Measurements from ENCODE around the gene PHKB.

Gene PHKB

GRCh38 chr16:47624563-47624962 lies 163.4 kb downstream of the PHKB start:
- no peak for DNase-seq (ENCODE audit: low read depth in 3 of 3)

DNA sequence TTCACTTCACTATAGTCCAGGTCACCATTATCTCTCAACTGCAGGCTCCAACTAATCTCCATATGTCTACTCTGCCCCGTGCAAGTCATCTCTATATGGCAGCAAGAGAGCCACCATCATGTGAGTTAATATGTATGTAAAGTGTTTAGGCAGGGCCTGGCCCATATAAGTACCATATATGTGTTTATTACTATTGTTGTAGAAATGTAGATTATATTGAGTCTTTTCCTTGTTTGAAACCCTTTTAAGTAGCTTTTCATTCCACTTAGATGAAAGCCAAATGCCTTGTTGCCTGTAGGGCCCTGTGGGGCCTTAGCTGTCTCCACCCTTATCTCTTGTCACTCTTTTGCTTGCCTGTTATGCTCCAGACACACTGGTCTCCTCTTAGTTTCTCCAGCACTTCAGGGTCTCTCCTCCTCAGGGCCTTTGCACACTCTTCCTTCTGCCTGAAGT lies 164.0 kb downstream of the PHKB start:
- DNase-seq (ENCODE audit: low read depth in 3 of 3): no peak

DNA sequence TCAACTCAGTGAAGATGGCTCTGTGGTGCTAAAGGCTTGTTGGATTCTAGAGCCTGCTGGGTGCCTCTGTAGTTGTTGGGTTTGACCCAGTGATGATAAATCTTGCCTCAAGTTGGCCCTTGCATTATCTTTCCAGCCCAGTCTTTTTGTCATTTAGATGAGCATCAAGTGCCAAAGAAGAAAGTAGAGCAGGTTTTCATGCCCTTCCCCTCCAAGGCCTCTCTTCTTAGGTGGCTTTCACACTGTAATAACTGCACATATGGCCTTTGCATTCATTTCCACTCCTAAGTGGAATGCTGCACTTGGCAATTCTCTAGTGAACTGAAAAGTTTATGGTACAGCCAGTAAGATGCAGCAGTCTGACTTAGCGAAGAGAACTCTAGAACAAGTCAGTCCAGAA lies 165.1 kb downstream of the PHKB start:
- no peak for DNase-seq (ENCODE audit: low read depth in 3 of 3)

GRCh38 chr16:47627085-47627639 lies 166.0 kb downstream of the PHKB start:
- DNase-seq (ENCODE audit: low read depth in 3 of 3): no peak

DNA sequence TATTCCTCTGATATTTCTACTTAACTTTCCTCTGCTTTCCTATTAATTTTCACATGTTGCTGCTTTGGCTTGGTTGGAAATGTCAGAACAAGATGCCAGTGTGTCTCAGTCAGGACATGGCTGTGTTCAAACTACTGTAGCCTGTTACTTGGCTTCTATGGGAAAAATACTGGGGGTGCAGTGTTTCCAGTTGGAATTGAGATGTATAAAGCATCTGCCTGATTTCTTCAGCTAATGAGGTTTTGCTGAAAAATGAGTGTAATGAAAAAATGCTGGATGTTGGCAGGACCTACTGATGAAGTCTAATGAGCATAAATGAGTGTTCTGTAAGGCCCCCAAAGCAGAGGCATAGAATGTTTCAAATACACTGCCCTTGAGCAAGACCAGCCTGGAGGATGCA lies 166.6 kb downstream of the PHKB start:
- DNase-seq (ENCODE audit: low read depth in 3 of 3): no peak

- DNase-seq (ENCODE audit: low read depth in 3 of 3): no peak
These were observed 170.0 kb downstream of the PHKB start for GRCh38 chr16:47631131-47631530.

DNA sequence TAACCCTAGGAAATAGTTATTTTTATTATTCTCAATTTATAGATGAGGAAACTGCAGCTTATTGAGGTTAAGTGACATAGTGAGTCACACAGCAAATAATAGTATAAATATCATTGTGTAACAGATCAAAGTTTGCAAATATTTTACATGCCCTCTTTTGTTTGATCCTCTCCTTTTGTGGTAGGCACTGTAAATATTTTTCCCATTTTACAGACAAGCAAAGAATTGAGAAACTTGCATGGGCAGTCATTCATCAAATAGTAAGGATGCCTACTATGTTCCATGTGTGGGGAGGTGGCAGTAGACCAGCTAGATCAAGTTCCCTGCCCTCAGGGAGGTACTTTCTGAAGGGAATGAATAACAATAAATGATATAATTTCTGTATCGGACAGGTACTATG lies 173.0 kb downstream of the PHKB start:
- DNase-seq (ENCODE audit: low read depth in 3 of 3): no peak

DNA sequence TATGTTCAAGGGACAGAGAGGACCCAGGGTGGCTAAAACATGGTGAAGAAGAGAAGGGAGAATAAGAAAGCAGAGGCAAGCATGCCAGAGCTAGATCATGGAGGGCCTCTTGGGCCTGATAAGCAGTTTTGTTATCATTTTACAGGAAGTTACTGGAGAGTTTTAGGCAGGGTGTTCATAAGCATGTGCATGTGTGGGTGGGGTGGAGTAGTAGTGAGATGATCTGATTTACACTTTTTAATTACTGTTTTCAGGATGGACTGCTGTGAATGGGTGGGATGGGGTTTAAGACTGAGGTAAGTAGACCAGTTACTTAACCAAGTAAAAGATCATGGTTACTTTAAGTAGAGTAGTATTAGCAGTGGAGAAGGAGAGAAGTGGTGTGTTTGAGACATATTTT lies 173.6 kb downstream of the PHKB start:
- no peak for DNase-seq (ENCODE audit: low read depth in 3 of 3)

DNA sequence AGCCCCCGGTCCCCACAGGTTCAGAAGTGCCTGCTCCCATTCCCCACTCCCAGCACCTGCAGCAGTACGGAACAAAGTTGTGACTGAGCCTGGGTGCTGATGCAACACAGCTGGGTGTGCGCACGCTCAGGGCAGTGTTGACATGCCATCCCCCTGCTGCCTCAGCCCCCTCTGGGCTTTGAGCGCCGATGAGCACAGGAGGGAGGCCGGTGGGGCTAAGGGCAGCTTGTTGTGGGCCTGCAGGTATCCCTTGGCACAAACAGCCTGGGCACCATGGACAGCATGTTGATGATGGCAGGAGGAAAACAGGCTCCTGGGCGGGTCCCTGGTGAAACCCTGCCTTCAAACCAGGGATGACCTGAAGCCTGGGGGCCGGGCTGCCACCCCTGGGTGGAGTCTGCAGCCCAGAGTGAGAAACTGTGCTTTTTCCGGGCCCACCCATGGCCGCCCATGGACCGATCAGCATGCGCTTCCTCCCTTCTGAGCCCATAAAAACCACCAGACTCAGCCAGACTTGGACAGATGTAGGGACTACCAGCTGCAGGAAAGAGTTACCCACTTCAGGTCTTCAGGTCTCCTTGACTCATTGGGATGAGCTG lies 175.5 kb downstream of the PHKB start:
- no peak for DNase-seq (ENCODE audit: low read depth in 3 of 3)

GRCh38 chr16:47638175-47638574 lies 177.0 kb downstream of the PHKB start:
- DNase-seq (ENCODE audit: low read depth in 3 of 3): no peak

- DNase-seq (ENCODE audit: low read depth in 3 of 3): no peak
These were observed 179.5 kb downstream of the PHKB start for GRCh38 chr16:47640661-47641060.

DNA sequence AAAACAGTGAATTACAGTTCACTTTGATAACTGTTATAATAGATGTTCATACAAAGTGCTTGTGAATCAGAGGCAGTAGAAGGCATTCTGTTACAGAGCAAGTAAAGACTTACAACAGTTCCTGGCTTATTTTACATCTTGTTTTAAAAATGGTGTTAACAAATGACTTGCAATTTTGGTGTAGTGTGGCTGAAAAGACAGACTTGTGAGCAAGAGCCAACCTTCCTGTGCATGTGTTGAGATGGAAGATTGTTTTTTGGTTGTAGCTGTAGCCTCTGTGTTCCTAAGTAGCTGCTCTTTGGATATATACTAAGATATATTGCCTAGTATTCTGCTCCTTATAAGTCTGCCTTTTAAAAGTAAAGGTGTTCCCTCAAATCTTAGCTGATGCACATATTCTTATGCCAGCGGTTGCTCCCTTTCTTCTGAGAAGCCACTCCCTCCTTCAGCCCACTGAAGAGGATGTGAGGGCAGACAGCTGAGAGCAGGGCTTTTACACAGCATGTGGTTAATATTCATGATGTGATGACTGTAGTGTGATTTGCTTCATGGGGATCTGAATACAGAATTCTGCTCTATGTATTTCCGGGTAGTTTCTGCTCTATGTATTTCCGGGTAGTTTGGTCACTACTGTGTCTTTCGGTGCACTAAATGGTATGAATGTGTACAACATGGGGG lies 182.3 kb downstream of the PHKB start:
- DNase-seq (ENCODE audit: low read depth in 3 of 3): no peak

DNA sequence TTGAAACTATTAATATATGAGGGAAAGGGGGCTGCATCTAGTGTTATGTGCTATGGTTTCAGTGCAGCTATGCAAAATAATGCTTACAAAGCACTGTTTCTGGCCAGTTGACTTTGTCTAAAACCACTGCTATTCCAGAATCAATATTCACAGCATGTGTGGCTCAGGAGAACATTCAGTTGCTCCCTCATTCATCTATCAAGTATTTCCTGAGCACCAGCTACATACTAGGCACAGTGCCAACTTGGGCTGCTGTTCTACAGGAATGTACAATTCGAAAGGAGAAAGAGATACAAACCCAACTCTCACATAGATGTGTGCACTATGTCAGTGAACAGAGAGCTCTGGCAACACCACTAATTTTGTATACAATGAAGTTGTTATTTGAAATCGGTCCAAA lies 183.0 kb downstream of the PHKB start:
- DNase-seq (ENCODE audit: low read depth in 3 of 3): no peak

DNA sequence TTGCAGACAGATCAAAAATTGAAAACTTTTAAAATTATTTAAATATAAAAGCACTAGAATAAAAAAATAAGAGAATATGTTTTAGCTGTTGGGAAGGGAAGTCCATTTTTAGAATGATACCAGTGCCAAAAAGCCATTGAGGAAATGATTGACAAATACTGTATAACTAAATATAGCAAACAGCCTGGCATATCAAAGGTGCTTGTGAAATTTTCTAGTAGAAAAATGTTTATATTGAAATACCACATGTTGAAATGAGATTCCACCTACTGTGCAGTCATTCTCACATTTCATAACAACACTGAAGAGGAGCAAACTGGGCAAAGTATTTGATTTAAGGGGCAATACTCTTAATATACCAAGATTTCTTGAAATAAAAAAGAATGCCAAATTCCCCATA lies 183.5 kb downstream of the PHKB start:
- no peak for DNase-seq (ENCODE audit: low read depth in 3 of 3)

DNA sequence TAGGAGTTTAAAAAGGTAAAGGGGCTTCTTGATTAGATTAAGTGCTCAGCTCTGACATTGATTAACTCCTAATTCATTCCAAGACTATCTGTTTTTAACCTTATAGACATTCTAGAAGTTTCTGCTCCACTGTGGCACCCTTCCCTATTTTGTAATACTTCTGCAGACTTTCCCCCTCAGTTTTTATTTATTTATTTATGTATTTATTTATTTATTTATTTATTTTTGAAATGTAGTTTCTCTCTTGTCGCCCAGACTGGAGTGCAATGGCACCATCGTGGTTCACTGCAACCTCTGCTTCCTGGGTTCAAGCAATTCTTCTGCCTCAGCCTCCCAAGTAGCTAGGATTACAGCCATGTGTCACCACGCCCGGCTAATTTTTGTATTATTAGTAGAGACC lies 185.8 kb downstream of the PHKB start:
- no peak for DNase-seq (ENCODE audit: low read depth in 3 of 3)

DNA sequence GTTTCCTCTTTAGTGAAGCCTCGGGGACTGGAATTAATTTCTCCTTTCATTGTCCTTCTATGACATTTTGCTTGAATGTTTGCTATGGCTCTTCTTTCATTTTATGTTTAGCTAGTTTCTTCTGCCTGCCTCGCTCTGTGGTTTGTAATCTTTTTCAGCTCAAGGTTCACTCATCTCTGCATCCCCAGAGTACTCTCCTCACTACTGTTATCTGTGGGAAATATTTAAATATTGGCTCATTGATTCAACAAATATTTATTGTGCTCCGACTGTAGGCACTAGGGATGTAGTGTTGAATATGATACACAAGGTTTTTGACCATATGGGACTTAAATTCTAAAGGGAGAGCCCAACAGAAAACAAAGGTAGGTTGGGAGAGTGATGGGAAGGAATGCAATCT lies 195.9 kb downstream of the PHKB start:
- DNase-seq (ENCODE audit: low read depth in 3 of 3): no peak

DNA sequence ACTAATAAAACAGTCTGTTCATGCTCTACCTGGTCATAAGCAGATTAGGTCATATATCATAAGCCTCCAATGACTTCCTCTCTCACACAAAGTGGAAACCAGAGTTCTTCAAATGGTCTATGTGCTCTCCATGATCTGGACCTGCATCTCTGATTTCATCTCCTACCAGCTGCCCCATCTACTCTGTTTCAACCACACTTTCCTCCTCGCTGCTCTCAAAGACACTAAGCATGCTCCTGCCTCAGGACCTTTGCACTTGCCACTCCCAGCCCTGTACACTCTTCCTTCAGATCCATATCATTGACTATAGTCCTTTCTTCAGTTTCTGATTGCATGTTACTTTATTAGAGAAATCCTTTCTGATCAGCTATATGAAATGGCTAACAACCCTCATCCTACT lies 196.8 kb downstream of the PHKB start:
- DNase-seq (ENCODE audit: low read depth in 3 of 3): no peak

- no peak for DNase-seq (ENCODE audit: low read depth in 3 of 3)
These were observed 199.4 kb downstream of the PHKB start for GRCh38 chr16:47660540-47660939.

GRCh38 chr16:47664653-47665325 lies 203.7 kb downstream of the PHKB start:
- DNase-seq (ENCODE audit: low read depth in 3 of 3): no peak

GRCh38 chr16:47666434-47666833 lies 205.3 kb downstream of the PHKB start:
- DNase-seq (ENCODE audit: low read depth in 3 of 3): no peak

GRCh38 chr16:47667956-47668355 lies 206.8 kb downstream of the PHKB start:
- no peak for DNase-seq (ENCODE audit: low read depth in 3 of 3)

DNA sequence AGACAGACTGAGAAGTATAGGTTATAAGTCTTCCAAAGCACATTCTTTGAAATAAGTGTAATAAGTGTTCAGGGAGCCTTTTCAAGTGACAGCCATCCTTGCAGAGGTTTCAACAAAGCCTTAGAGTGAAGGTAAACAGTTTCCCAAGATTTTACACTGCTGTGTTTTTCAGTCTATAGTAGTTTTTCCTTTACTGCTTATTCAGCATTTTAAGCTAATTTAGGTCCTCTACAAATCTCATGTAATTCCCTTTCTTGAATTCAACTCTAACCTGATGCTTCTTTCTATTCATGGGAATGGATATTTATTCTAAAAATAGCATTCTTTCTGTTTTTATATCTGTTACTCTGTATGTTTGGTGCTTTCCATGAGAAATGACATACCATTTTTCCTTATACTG lies 211.3 kb downstream of the PHKB start:
- DNase-seq (ENCODE audit: low read depth in 3 of 3): no peak

GRCh38 chr16:47676635-47677177 lies 215.6 kb downstream of the PHKB start:
- no peak for DNase-seq (ENCODE audit: low read depth in 3 of 3)
